Posterior cingulate gyrus (tissue), 11 donors: ENCODE measurements around the gene GTSE1.

Source experiments
- DNase-seq, 10 donors: peaks; one replicate each; pipeline versions ENCODE4 v3.0.0 to v3.0.0-alpha.2; 2020 to 2021; ENCODE audit warnings: mixed read lengths in 3 of 10
- intact Hi-C: fragments of 100-400 bp; cut with DNase I; formaldehyde crosslinking; loops from one replicate; pipeline ENCODE4 v1.15.1; 2023

The GTSE1 gene

GRCh38 chr22:46359362-46359761 lies 62.7 kb downstream of the GTSE1 start:
- peak in 3 of 10 donors; percentile 31 to 75 (median 74) for DNase-seq
- intact Hi-C loops, result no loop called here

- DNase-seq, result peak in 2 of 10 donors; percentile 21 to 27
- intact Hi-C loops, result no loop called here
These were observed 63.4 kb downstream of the GTSE1 start for GRCh38 chr22:46360097-46360496.

GRCh38 chr22:46360891-46361290 lies 64.2 kb downstream of the GTSE1 start:
- intact Hi-C loops, result no loop called here

GRCh38 chr22:46361826-46362202 lies 65.1 kb downstream of the GTSE1 start:
- intact Hi-C loops, result no loop called here
- peak in 3 of 10 donors; percentile 24 to 66 (median 29) for DNase-seq

More at GRCh38 chr22:46360891-46361290, 64.2 kb downstream of the GTSE1 start:
- peak in 4 of 10 donors; percentile 23 to 82 (median 66) for DNase-seq

GRCh38 chr22:46362203-46362933 lies 65.7 kb downstream of the GTSE1 start:
- intact Hi-C loops, result no loop called here
- peak in 4 of 10 donors; percentile 25 to 83 (median 56) for DNase-seq

GRCh38 chr22:46362934-46363515 lies 66.4 kb downstream of the GTSE1 start:
- peak in 4 of 10 donors; percentile 21 to 80 (median 60) for DNase-seq
- intact Hi-C loops, result no loop called here

- intact Hi-C loops, result no loop called here
These were observed 67.1 kb downstream of the GTSE1 start for GRCh38 chr22:46363611-46364321.

GRCh38 chr22:46364341-46365165 lies 67.9 kb downstream of the GTSE1 start:
- intact Hi-C loops, result no loop called here
- peak in 4 of 10 donors; percentile 20 to 71 (median 70) for DNase-seq

More at GRCh38 chr22:46363611-46364321, 67.1 kb downstream of the GTSE1 start:
- peak in 4 of 10 donors; percentile 22 to 81 (median 72) for DNase-seq

GRCh38 chr22:46365166-46365624 lies 68.5 kb downstream of the GTSE1 start:
- peak in 4 of 10 donors; percentile 20 to 43 (median 37) for DNase-seq
- intact Hi-C loops, result no loop called here

GRCh38 chr22:46366327-46366731 lies 69.7 kb downstream of the GTSE1 start:
- DNase-seq, result peak in 2 of 10 donors; percentile 69 to 83
- intact Hi-C loops, result no loop called here

- DNase-seq, result peak in 2 of 10 donors; percentile 46 to 68
- intact Hi-C loops, result no loop called here
These were observed 70.4 kb downstream of the GTSE1 start for GRCh38 chr22:46366801-46367706.

GRCh38 chr22:46367707-46368191 lies 71.1 kb downstream of the GTSE1 start:
- DNase-seq, result peak in 5 of 10 donors; percentile 39 to 79 (median 42)

GRCh38 chr22:46368422-46368821 lies 71.8 kb downstream of the GTSE1 start:
- DNase-seq, result peak in 1 of 10 donors; percentile 54
- intact Hi-C loops, result no loop called here

More at GRCh38 chr22:46367707-46368191, 71.1 kb downstream of the GTSE1 start:
- intact Hi-C loops, result no loop called here

- no peak for DNase-seq
- intact Hi-C loops, result no loop called here
These were observed 72.4 kb downstream of the GTSE1 start for GRCh38 chr22:46368871-46369715.

- intact Hi-C loops, result no loop called here
- DNase-seq, result no peak
These were observed 73.3 kb downstream of the GTSE1 start for GRCh38 chr22:46369716-46370583.

- intact Hi-C loops, result no loop called here
- DNase-seq, result no peak
These were observed 74.1 kb downstream of the GTSE1 start for GRCh38 chr22:46370584-46371291.
